Activated effector memory CD4-positive, alpha-beta T cell treated with Interleukin-2 at 50 U/mL for 16 hours (primary cell): ENCODE data around the gene TYW5.
"Not testable (repeated sequence)": the region's sequence is repeated elsewhere in the genome, so short reads cannot be mapped to it uniquely, and the experiment has no call there.

Experiments
- DNase-seq: peaks from one replicate; pipeline ENCODE4 v3.0.0-alpha.2; 2020

Gene TYW5

GRCh38 chr2:199912553-199913114 lies 42.7 kb downstream of the TYW5 start:
- not testable (repeated sequence) for DNase-seq

GRCh38 chr2:199911877-199912161 lies 43.5 kb downstream of the TYW5 start:
- no peak for DNase-seq

GRCh38 chr2:199911052-199911876 lies 44.0 kb downstream of the TYW5 start, which contains the start of gene C2orf69:
Gene C2orf69 (plus strand): TSS chr2:199911293. CDS start chr2:199911439, 146 bp downstream.
- peak; percentile 88 for DNase-seq

- DNase-seq: no peak
These were observed 44.8 kb downstream of the TYW5 start for GRCh38 chr2:199910338-199911051.

GRCh38 chr2:199907008-199907714 lies 48.1 kb downstream of the TYW5 start:
- DNase-seq: no peak

GRCh38 chr2:199903111-199903510 lies 52.2 kb downstream of the TYW5 start:
- no peak for DNase-seq

GRCh38 chr2:199902486-199903110 lies 52.7 kb downstream of the TYW5 start:
- DNase-seq: no peak

- DNase-seq: no peak
These were observed 53.3 kb downstream of the TYW5 start for GRCh38 chr2:199901942-199902341.

- no peak for DNase-seq
These were observed 58.7 kb downstream of the TYW5 start for GRCh38 chr2:199896617-199897016.

- no peak for DNase-seq
These were observed 59.9 kb downstream of the TYW5 start for GRCh38 chr2:199895406-199895805.

- no peak for DNase-seq
These were observed 71.6 kb downstream of the TYW5 start for GRCh38 chr2:199883474-199884212.

- no peak for DNase-seq
These were observed 72.6 kb downstream of the TYW5 start for GRCh38 chr2:199882667-199883066.
